Ovary (tissue), 3 donors: Measurements from ENCODE around the gene ZC3HAV1.

ENCODE experiments used
- CTCF ChIP-seq, 3 donors: fragments of 450-650 bp in 2 of 3; fragments of 200-600 bp in 1 of 3; IDR thresholded peaks; one replicate each; pipeline versions ENCODE4 v1.5.1 to v1.8.0; 2016 to 2022; ENCODE audit warnings: antibody characterized with exemption in 3 of 3, mild to moderate bottlenecking in 1 of 3
- EP300 ChIP-seq: sonication (generic); formaldehyde crosslinking; IDR thresholded peaks from one replicate; pipeline ENCODE4 v1.6.1; 2017; ENCODE audit warnings: antibody characterized with exemption
- POLR2A ChIP-seq: fragments of 450-650 bp; IDR thresholded peaks from one replicate; pipeline ENCODE4 v1.6.1; 2017; ENCODE audit warnings: antibody characterized with exemption, mild to moderate bottlenecking, moderate library complexity
- donor health status: DM: no; HTN: no; CAD: no.

DNA sequence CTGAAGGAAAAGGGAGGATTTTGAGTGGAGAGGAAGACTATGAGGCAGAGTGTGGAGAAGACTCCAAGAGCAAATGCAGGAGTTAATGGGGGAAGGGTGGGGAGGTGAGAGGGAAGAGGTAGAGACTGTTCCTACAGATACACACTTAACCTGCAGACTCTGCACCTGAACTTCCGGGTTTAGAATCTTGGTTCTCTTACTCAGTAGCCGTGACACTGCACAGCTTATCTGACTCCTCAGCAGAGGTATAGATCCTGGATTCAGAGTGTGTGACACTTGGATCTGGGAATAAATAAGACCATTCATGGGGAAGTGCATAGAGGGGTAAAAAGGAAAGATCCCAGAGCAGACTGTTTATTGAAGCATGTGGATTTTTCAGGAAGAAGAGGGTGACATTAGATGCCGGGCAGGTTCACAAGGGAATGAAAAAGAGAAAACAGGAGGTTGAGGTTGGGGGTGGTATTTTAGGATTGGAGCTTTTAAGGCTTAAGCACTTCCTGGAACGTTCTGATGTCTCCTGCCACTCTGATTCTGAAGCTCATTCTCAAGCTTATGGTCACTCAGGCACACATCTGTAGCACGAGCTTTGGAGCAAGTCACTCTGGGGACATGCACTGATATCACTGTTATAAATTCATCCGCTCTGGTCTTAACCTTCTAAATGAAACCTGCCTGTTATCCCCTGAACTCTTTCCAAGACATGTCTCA, 68.0 kb downstream of the ZC3HAV1 start:
- TF ChIP-seq CTCF (IDR thresholded peaks at IDR 0.05) (no peak), POLR2A (no peak), EP300 (no peak)
